K562 (cell line): ENCODE measurements around the gene PCDH11Y. TPM values are rescaled to one million over a fixed set of nuclear protein-coding genes. Genes with fewer than 3 reads are reported as not detected.
"Not testable (repeated sequence)": the region's sequence is repeated elsewhere in the genome, so short reads cannot be mapped to it uniquely, and the experiment has no call there.

Experiments
- ATAC-seq: fragments of 200-7000 bp; cut with Tn5 transposase; 3 replicates; pipeline ENCODE4 v1.9.1; 2020; ENCODE audit warnings: moderate library complexity
- Bru-seq: library from RNA; stranded (reverse); fragments of 400-500 nt; gene quantifications from one replicate; lab custom pipeline; 2021; lab: Mats Ljungman, UMichigan
- BruChase-seq, 2 experiments: library from RNA; stranded (reverse); fragments of 400-500 nt; gene quantifications; one replicate each; lab custom pipeline; 2021; lab: Mats Ljungman, UMichigan
- BruUV-seq: library from RNA; stranded (reverse); fragments of 400-500 nt; replicated peaks from 2 replicates; lab custom pipeline; 2021; lab: Mats Ljungman, UMichigan
- CTCF ChIA-PET: fragments of 300-600 bp; formaldehyde crosslinking; extraction: SDS; loops from one replicate; lab custom pipeline; 2021; ENCODE audit warnings: low intra/inter-chr PET ratio; lab: Yijun Ruan, JAX
- POLR2A ChIA-PET: fragments of 300-600, 350-650 bp; sonication (Branson Sonifier 250); formaldehyde crosslinking; extraction: SDS; loops from one replicate; lab custom pipeline; 2021; ENCODE audit warnings: antibody characterized with exemption, inconsistent platforms; lab: Yijun Ruan, JAX
- DNase-seq, 4 experiments: peaks; one replicate each; pipeline versions ENCODE4 v3.0.0 to v3.0.0-alpha.2; 2011 to 2018; ENCODE audit warnings: low spot score in 3 of 4, mixed read lengths in 3 of 4; ENCODE audit errors: extremely low read depth in 1 of 4
- FAIRE-seq: peaks from 2 replicates; lab custom pipeline; 2011; peaks lifted over from hg19 to GRCh38; lab: Jason Lieb, UNC
- H2AFZ ChIP-seq: 2 replicates; pipeline ENCODE4 v1.6.0; 2011; ENCODE audit warnings: low read depth, low read length, control low read depth, inconsistent platforms
- H3K27ac ChIP-seq: fragments of 200-600 bp; 3 replicates; pipeline ENCODE4 v1.8.0; 2011; ENCODE audit warnings: low read depth, mild to moderate bottlenecking, control low read depth, inconsistent platforms, low read length, moderate library complexity, mixed read lengths; ENCODE audit errors: extremely low read depth
- H3K27me3 ChIP-seq, 2 experiments: fragments of 300-600 bp in 1 of 2; 2 replicates in 1 of 2; 3 replicates in 1 of 2; pipeline versions ENCODE4 v1.6.0 to v1.8.0; 2011; ENCODE audit warnings: inconsistent platforms in 2 of 2, low read length in 2 of 2, mild to moderate bottlenecking in 1 of 2, mixed read lengths in 1 of 2, moderate library complexity in 1 of 2; ENCODE audit not compliant: control insufficient read depth in 2 of 2, insufficient read depth in 2 of 2
- H3K36me3 ChIP-seq: fragments of 300-600 bp; 3 replicates; pipeline ENCODE4 v1.8.0; 2011; ENCODE audit warnings: mild to moderate bottlenecking, low read length, inconsistent platforms; ENCODE audit not compliant: control insufficient read depth, insufficient read depth
- H3K4me1 ChIP-seq, 2 experiments: fragments of 200-600 bp in 1 of 2; replicated peaks in 1 of 2; 2 replicates in 1 of 2; 3 replicates in 1 of 2; pipeline versions ENCODE4 v1.5.1 to v1.8.0; 2011; ENCODE audit warnings: inconsistent platforms in 2 of 2, low read length in 2 of 2, mild to moderate bottlenecking in 1 of 2, mixed read lengths in 1 of 2, moderate library complexity in 1 of 2; ENCODE audit not compliant: control insufficient read depth in 2 of 2, insufficient read depth in 2 of 2
- H3K4me2 ChIP-seq: 2 replicates; pipeline ENCODE4 v1.6.1; 2011; ENCODE audit warnings: low read length, control low read depth, inconsistent platforms, mixed read lengths; ENCODE audit not compliant: insufficient read depth
- H3K4me3 ChIP-seq: fragments of 200-600 bp; sonication (generic), shearing (Covaris generic); 2 replicates; pipeline ENCODE4 v1.5.1; 2016; ENCODE audit warnings: control low read depth, inconsistent platforms
- H3K79me2 ChIP-seq: fragments of 200-600 bp; 3 replicates; pipeline ENCODE4 v1.8.0; 2011; ENCODE audit warnings: low read length, inconsistent platforms; ENCODE audit not compliant: control insufficient read depth, insufficient read depth
- H3K9ac ChIP-seq, 2 experiments: 2 replicates each; pipeline versions ENCODE4 v1.6.0 to v1.6.1; 2011; ENCODE audit warnings: low read depth in 2 of 2, low read length in 2 of 2, control low read depth in 1 of 2, inconsistent platforms in 1 of 2, mild to moderate bottlenecking in 1 of 2, mixed read lengths in 1 of 2; ENCODE audit not compliant: insufficient read depth in 1 of 2
- H3K9me1 ChIP-seq: one replicate; pipeline ENCODE4 v1.6.0; 2011; ENCODE audit warnings: inconsistent platforms, mild to moderate bottlenecking, low read length, moderate library complexity; ENCODE audit not compliant: control insufficient read depth, insufficient read depth
- H3K9me3 ChIP-seq: replicated peaks from 2 replicates; pipeline ENCODE4 v1.5.1; 2011; ENCODE audit warnings: low read depth, low read length, inconsistent platforms; ENCODE audit not compliant: control insufficient read depth, insufficient read depth
- H4K20me1 ChIP-seq: replicated peaks from 2 replicates; pipeline ENCODE4 v1.6.1; 2011; ENCODE audit warnings: low read length, inconsistent platforms, mixed read lengths; ENCODE audit not compliant: control insufficient read depth, insufficient read depth
- WGBS: fragments of 100-300 bp; shearing (Covaris generic); methylation state at CpG from one replicate; pipeline ENCODE4 v1.1.6; 2016; ENCODE audit warnings: low coverage, mixed read lengths; ENCODE audit not compliant: insufficient coverage; ENCODE audit errors: missing lambda C conversion rate; 5-methylcytosine and 5-hydroxymethylcytosine counted together
- in situ Hi-C: fragments of 300-500 bp; cut with MboI; formaldehyde crosslinking; loops from 4 replicates; pipeline ENCODE4 v1.15.0; 2018; ENCODE audit warnings: inconsistent platforms, mixed read lengths
- intact Hi-C: fragments of 100-400 bp; cut with micrococcal nuclease; formaldehyde crosslinking; loops from 2 replicates; pipeline ENCODE4 v1.14.2; 2022
- long read RNA-seq, 3 experiments: library from polyadenylated mRNA in 2 of 3; library from RNA in 1 of 3; unstranded in 2 of 3; stranded (forward) in 1 of 3; transcript quantifications; one replicate each; pipeline ENCODE4 v2.0.0, GENCODE V29; 2019 to 2022
- polyA minus RNA-seq, 3 experiments: library from RNA; depleted of rRNA, polyadenylated mRNA; stranded (reverse); fragments of >200 nt; gene quantifications; 2 replicates each; pipeline ENCODE4 v1.2.3, GENCODE V29; 2011
- polyA plus RNA-seq, 8 experiments: library from polyadenylated mRNA; depleted of rRNA in 4 of 8; stranded (reverse) in 5 of 8; unstranded in 3 of 8; fragments of >200 nt; fragmentation: Nextera tagmentation in 2 of 8; fragmentation: Illumina TruSeq in 1 of 8; extraction: Ambion mirVana in 2 of 8; extraction: Trizol in 1 of 8; gene quantifications; 2 replicates each; pipeline versions ENCODE4 v1.2.1 to v1.2.3, GENCODE V29; 2011 to 2014; ENCODE audit warnings: inconsistent platforms in 1 of 8, missing spikeins in 1 of 8
- total RNA-seq, 7 experiments: library from RNA; depleted of rRNA in 6 of 7; stranded (reverse); fragments of >200 nt in 6 of 7; fragmentation: Illumina TruSeq in 2 of 7; extraction: Trizol in 2 of 7; gene quantifications; 2 replicates each; pipeline versions ENCODE4 v1.2.1 to v1.2.3, GENCODE V29; 2011 to 2021; ENCODE audit warnings: low replicate concordance in 1 of 7

The PCDH11Y gene, protein sequence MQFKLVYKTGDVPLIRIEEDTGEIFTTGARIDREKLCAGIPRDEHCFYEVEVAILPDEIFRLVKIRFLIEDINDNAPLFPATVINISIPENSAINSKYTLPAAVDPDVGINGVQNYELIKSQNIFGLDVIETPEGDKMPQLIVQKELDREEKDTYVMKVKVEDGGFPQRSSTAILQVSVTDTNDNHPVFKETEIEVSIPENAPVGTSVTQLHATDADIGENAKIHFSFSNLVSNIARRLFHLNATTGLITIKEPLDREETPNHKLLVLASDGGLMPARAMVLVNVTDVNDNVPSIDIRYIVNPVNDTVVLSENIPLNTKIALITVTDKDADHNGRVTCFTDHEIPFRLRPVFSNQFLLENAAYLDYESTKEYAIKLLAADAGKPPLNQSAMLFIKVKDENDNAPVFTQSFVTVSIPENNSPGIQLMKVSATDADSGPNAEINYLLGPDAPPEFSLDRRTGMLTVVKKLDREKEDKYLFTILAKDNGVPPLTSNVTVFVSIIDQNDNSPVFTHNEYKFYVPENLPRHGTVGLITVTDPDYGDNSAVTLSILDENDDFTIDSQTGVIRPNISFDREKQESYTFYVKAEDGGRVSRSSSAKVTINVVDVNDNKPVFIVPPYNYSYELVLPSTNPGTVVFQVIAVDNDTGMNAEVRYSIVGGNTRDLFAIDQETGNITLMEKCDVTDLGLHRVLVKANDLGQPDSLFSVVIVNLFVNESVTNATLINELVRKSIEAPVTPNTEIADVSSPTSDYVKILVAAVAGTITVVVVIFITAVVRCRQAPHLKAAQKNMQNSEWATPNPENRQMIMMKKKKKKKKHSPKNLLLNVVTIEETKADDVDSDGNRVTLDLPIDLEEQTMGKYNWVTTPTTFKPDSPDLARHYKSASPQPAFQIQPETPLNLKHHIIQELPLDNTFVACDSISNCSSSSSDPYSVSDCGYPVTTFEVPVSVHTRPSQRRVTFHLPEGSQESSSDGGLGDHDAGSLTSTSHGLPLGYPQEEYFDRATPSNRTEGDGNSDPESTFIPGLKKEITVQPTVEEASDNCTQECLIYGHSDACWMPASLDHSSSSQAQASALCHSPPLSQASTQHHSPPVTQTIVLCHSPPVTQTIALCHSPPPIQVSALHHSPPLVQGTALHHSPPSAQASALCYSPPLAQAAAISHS (N-terminal part only)
- total RNA-seq (2011; cell fraction: chromatin; rRNA removed; ENCODE audit: low replicate concordance), result not detected in 2 replicates
- not detected in 2 replicates for total RNA-seq (2011; cell fraction: nucleolus; rRNA removed)
- total RNA-seq (2011; cell fraction: nucleoplasm; rRNA removed), result not detected in 2 replicates
- total RNA-seq (2014; rRNA removed), result not detected in 2 replicates
- not detected in 2 replicates for total RNA-seq (2014; rRNA removed; fragmentation: Illumina TruSeq; extraction: Trizol)
- not detected in 2 replicates for total RNA-seq (2015; rRNA removed; fragmentation: Illumina TruSeq; extraction: Trizol)
- total RNA-seq (2021), result not detected in 2 replicates
- polyA plus RNA-seq (2011; rRNA removed), result not detected in 2 replicates
- not detected in 2 replicates for polyA plus RNA-seq (2011; cell fraction: cytosol; rRNA removed)
- not detected in 2 replicates for polyA plus RNA-seq (2011; cell fraction: nucleus; rRNA removed)
- not detected in 2 replicates for polyA plus RNA-seq (2012)
- polyA plus RNA-seq (2014; fragmentation: Illumina TruSeq; extraction: Trizol), result not detected in 2 replicates
- polyA plus RNA-seq (2014; fragmentation: Nextera tagmentation; extraction: Ambion mirVana), result not detected
- polyA plus RNA-seq (2014; rRNA removed), result not detected in 2 replicates
- polyA minus RNA-seq (2011; rRNA and poly(A)+ RNA removed), result not detected in 2 replicates
- not detected in 2 replicates for polyA minus RNA-seq (2011; cell fraction: cytosol; rRNA and poly(A)+ RNA removed)
- not detected in 2 replicates for polyA minus RNA-seq (2011; cell fraction: nucleus; rRNA and poly(A)+ RNA removed)
- percentile 1 among the genes with signal in this experiment for Bru-seq, nascent RNA
- BruChase-seq, experiment 1, labeled RNA remaining after a 2-hour chase, result percentile 1 among the genes with signal in this experiment
- BruChase-seq, experiment 2, labeled RNA remaining after a 6-hour chase, result percentile 2 among the genes with signal in this experiment
- long read RNA-seq, experiment 1, result 0 reads
- long read RNA-seq, experiment 2, result 0 reads
- long read RNA-seq, experiment 3, result 0 reads

DNA sequence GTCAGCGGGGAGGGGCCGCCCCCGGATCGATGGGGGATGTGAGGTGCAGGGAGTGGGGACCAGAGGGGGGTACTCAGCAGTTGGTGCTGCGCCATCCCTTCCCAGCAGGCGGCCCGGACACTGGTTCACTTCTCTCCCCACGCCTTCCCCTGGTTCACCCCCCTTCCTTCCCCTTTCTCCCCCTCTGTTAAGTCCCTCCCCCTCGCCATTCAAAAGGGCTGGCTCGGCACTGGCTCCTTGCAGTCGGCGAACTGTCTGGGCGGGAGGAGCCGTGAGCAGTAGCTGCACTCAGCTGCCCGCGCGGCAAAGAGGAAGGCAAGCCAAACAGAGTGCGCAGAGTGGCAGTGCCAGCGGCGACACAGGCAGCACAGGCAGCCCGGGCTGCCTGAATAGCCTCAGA, at the start of gene PCDH11Y:
TSS of gene PCDH11Y (plus strand) at position 240 of the 400 bp plus-strand sequence. CDS start 56,804 bp downstream, outside the sequence.
- H4K20me1 ChIP-seq, in situ Hi-C loops, H3K36me3 ChIP-seq, H3K4me1 ChIP-seq, ATAC-seq, FAIRE-seq, H3K9ac ChIP-seq, POLR2A ChIA-PET, DNase-seq, intact Hi-C loops, H3K4me3 ChIP-seq, H3K27me3 ChIP-seq, H3K27ac ChIP-seq, H3K9me3 ChIP-seq, CTCF ChIA-PET, BruUV-seq, H3K4me2 ChIP-seq, H3K9me1 ChIP-seq, H3K79me2 ChIP-seq, H2AFZ ChIP-seq: not testable (repeated sequence)
- WGBS, result no CpG with 5 or more reads among the region's 21 CpGs

DNA sequence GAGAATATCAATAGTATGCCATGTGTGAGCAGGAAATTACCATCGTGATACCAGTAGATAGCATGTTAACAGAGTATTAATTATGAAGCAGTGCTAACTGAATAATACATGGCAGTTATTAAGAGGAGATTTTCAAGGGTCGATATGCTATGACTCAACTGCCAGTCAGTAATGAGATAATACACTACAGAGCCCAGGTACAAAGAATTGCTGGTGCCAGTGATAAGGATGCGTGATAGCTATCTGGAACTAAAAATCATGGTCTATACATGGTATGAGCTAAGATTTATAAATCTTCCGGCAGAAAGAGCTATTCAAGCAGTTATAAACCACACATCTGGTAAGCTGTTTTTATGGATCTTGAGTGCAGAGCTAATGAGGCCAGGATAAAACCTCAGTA, 32.2 kb upstream of the PCDH11Y start:
- H4K20me1 ChIP-seq, H3K9ac ChIP-seq, H3K27ac ChIP-seq, BruUV-seq, H3K4me2 ChIP-seq, POLR2A ChIA-PET, DNase-seq, FAIRE-seq, H2AFZ ChIP-seq, H3K79me2 ChIP-seq, H3K4me1 ChIP-seq, H3K4me3 ChIP-seq, in situ Hi-C loops, CTCF ChIA-PET, H3K36me3 ChIP-seq, intact Hi-C loops, H3K9me3 ChIP-seq, H3K9me1 ChIP-seq, H3K27me3 ChIP-seq, ATAC-seq: not testable (repeated sequence)
- no CpG with 5 or more reads among the region's 4 CpGs for WGBS
